ENCODE data around the gene DTNBP1. TPM values are rescaled to one million over a fixed set of nuclear protein-coding genes. Genes with fewer than 3 reads are reported as not detected.

Gene DTNBP1
- total and polyA plus RNA-seq, 2 of the 8 experiments (the other 6 are each of a cell fraction or from before 2014, with no cell fraction given) = 13.5 to 22.1 TPM

DNA sequence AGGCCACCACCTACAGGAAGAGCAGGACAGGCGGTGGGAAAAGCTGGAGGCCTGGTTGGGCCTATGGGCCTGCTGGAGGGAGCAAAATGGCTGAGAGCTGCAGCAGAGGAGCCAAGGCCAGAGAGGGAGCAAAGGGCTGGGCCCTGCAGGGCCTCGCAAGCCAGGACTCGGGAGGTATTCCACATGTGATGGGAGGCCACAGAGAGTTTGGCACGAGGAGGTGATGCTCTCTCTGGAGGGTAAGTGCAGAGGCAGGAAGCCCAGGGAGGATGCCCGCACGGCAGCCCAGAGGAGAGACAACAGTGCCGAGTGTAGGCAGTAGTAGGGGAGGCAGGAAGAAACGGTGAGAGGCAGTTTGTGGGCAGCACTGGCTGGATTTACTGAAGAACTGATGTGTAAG lies 85.7 kb downstream of the DTNBP1 start (continued):
- no peak for TF ChIP-seq HDAC2 (IDR thresholded peaks at IDR 0.05; ENCODE audit: borderline replicate concordance in 1 of 2, low read depth in 2 of 2, low read length in 2 of 2)
